K562 treated with DMSO at 1 percent for 24 hours (cell line): ENCODE results near the gene DRICH1. TPM values are rescaled to one million over a fixed set of nuclear protein-coding genes. Genes with fewer than 3 reads are reported as not detected.

Source experiments
- total RNA-seq: library from RNA; unstranded; fragments of 300-600 nt; gene quantifications from 2 replicates; pipeline ENCODE4 v1.2.3, GENCODE V29; 2022; ENCODE audit warnings: low read depth; ENCODE audit not compliant: insufficient read depth

The DRICH1 gene, protein sequence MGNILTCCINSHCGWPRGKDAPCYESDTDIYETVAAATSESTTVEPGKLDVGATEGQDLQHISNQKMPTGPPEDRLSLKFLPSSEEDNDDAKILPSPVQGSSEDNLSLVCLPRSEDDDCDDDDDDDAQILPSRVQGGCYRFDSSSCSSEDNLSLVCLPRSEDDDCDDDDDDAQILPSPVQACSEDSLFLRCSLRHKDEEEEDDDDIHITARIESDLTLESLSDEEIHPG
- not detected in 2 replicates for total RNA-seq

DNA sequence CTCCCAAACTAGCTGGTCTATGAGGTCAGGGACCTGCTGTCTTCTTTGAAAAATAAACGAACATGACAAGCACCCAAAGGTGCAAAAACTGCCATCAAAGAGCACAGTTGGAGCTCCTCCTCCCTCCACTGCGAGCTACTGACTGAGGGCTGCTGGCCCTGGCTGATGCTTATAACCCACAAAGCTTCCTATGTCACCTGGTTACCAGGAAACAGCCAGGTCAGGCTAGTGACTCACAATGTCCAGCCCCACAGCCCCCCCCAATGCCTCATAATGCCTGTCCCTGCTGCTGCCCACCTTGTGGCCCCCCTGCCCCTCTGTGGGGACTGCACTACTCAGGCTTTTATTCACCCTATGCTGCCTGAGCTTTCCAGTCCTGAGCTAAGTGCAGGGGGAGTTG is at the start of gene DRICH1:
Gene DRICH1, minus strand, starts transcription at position 144 of the 400 bp plus-strand sequence. CDS start 298 bp downstream, outside the sequence.

DNA sequence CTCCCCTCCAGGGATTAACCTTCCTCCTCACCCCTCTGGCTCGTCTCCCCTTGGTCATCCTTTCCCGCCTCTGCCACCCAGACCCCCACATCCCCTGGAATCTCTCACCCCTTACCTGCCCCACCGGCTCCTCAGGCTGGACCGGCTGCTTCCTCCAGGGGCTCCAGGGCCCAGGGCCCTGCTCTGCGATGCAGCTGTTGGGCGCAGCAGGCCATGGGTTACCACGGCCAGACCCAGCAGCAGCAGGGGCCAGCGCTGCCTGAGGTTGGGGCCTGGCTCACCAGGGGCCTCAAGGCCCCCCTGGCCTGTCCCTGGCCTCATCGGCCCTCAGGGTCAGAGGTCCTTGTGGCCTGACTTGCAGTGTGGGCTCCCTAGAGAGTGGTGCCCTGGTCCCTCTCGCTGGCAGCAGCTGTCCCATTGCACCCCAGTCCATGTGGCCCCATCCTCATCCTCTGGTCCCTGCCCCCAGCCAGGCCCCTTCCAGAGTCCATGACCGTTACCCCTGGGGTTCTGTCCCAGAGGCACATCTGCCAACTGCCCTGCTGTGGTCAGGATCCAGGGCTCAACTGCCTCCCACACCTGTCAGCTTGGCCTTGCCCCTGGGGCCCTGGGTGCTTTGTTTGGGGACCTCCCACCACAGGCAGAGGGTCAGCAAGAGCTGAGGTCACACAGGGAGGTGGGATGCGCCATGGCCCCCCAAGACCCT is 52.1 kb downstream of the DRICH1 start, which contains the start of gene IGLL1:
Gene IGLL1, minus strand, starts transcription at position 421 of the 706 bp plus-strand sequence. Its CDS starts 100 bp downstream, at position 321.

Other genes starting within 250 kb of the DRICH1 start
- gene IGLL1, start 52.0 kb downstream of the DRICH1 start, total RNA-seq = not detected in 2 replicates
- gene RGL4, start 58.7 kb upstream of the DRICH1 start, total RNA-seq = not detected in 2 replicates
- gene ZNF70, start 118.8 kb upstream of the DRICH1 start, total RNA-seq = 1.1 and 1.4 TPM in 2 replicates
- 1.4 TPM in 1 of 2 replicates, not detected in the other for gene VPREB3, start 122.1 kb upstream of the DRICH1 start, total RNA-seq
- gene C22orf15, start 130.7 kb upstream of the DRICH1 start, total RNA-seq = 0.17 TPM in 1 of 2 replicates, not detected in the other
- 144 and 162 TPM in 2 replicates for gene CHCHD10, start 135.7 kb upstream of the DRICH1 start, total RNA-seq
- gene MMP11, start 140.5 kb upstream of the DRICH1 start, total RNA-seq = 1.7 and 2.3 TPM in 2 replicates
- 123 and 143 TPM in 2 replicates for gene SMARCB1, start 154.6 kb upstream of the DRICH1 start, total RNA-seq
- gene DERL3, start 206.7 kb upstream of the DRICH1 start, total RNA-seq = 1.4 and 2.5 TPM in 2 replicates
- gene SLC2A11, start 225.6 kb upstream of the DRICH1 start, total RNA-seq = 4.4 and 7.2 TPM in 2 replicates